ENCODE data around the gene NACAD. TPM values are rescaled to one million over a fixed set of nuclear protein-coding genes. Genes with fewer than 3 reads are reported as not detected.

NACAD gene
- 10 to 100 TPM in 1 of 4 donors, 1 to 10 TPM in 3; 6.0 to 10.6 (median 7.2) TPM for total RNA-seq

- H3K9me3 ChIP-seq, result no peaks in the 10 kb centered on the region
- WGBS, 2 donors (ENCODE audit: low coverage in 1 of 2), result no CpG with 5 or more reads among the region's 50 CpGs
- H3K4me1 ChIP-seq, result peaks cover 0 to 25% (median 3%) of the 10 kb centered on the region in 3 donors
- peak within 1 kb of the TSS; percentile 62 to 92 (median 86) for H3K27ac ChIP-seq
- peak within 1 kb of the TSS; percentile 66 to 79 for H3K4me3 ChIP-seq
- H3K36me3 ChIP-seq, result peaks cover 0 to 19% of the 10 kb centered on the region in 2 donors
- TF ChIP-seq CTCF (IDR thresholded peaks at IDR 0.05) (no peak), EP300 (IDR thresholded peaks at IDR 0.05) (no peak), POLR2A (IDR thresholded peaks at IDR 0.05) (peak; percentile 32 to 35), POLR2AphosphoS5 (IDR thresholded peaks at IDR 0.05) (peak; percentile 38)
- peak; percentile 95 for ATAC-seq
- no peaks in the 10 kb centered on the region for H3K27me3 ChIP-seq
Measured at GRCh38 chr7:45088821-45089340, at the start of gene NACAD. Gene NACAD, minus strand, starts transcription at chr7:45088969. Its CDS starts 75 bp downstream, at chr7:45088894.

- 25 to 38% methylated on average over 6 to 9 of the region's 9 CpGs for WGBS, 2 donors (ENCODE audit: low coverage in 1 of 2)
- Histone ChIP-seq H3K36me3 (no peaks in the 10 kb centered on the region), H3K4me1 (no peaks in the 10 kb centered on the region), H3K9me3 (no peaks in the 10 kb centered on the region), H3K4me3 (no peak overlapping the region), H3K27me3 (peaks cover 16% of the 10 kb centered on the region), H3K27ac (no peak overlapping the region)
- ATAC-seq, result peak; percentile 72
- TF ChIP-seq EP300 (IDR thresholded peaks at IDR 0.05), result no peak
- TF ChIP-seq CTCF (IDR thresholded peaks at IDR 0.05), result peak in 3 of 4 experiments; percentile 83 to 85 (median 83)
- TF ChIP-seq POLR2AphosphoS5 (IDR thresholded peaks at IDR 0.05), result no peak
- TF ChIP-seq POLR2A (IDR thresholded peaks at IDR 0.05), result no peak
Measured at GRCh38 chr7:45136106-45137060, 47.6 kb upstream of the NACAD start.

GRCh38 chr7:45133877-45134276 is 45.1 kb upstream of the NACAD start:
- TF ChIP-seq POLR2A (IDR thresholded peaks at IDR 0.05) (no peak), EP300 (IDR thresholded peaks at IDR 0.05) (no peak), POLR2AphosphoS5 (IDR thresholded peaks at IDR 0.05) (no peak), CTCF (IDR thresholded peaks at IDR 0.05) (no peak)
- Histone ChIP-seq H3K4me1 (no peaks in the 10 kb centered on the region), H3K4me3 (no peak overlapping the region), H3K27ac (no peak overlapping the region), H3K36me3 (no peaks in the 10 kb centered on the region), H3K9me3 (no peaks in the 10 kb centered on the region), H3K27me3 (peaks cover 16% of the 10 kb centered on the region)
- 97% methylated on average over 5 of the region's 7 CpGs; no CpG with 5 or more reads in 1 of the 2 donors for WGBS, 2 donors (ENCODE audit: low coverage in 1 of 2)
- ATAC-seq, result no peak

GRCh38 chr7:45133352-45133751 is 44.6 kb upstream of the NACAD start:
- Histone ChIP-seq H3K4me1 (no peaks in the 10 kb centered on the region), H3K27me3 (peaks cover 16% of the 10 kb centered on the region), H3K36me3 (no peaks in the 10 kb centered on the region), H3K27ac (no peak overlapping the region), H3K9me3 (no peaks in the 10 kb centered on the region), H3K4me3 (no peak overlapping the region)
- ATAC-seq, result no peak
- TF ChIP-seq POLR2A (IDR thresholded peaks at IDR 0.05) (no peak), CTCF (IDR thresholded peaks at IDR 0.05) (no peak)
- WGBS, 2 donors (ENCODE audit: low coverage in 1 of 2), result 60% methylated on average over 1 of the region's 4 CpGs; no CpG with 5 or more reads in 1 of the 2 donors
